ENCODE measurements around the gene CCND1. TPM values are rescaled to one million over a fixed set of nuclear protein-coding genes. Genes with fewer than 3 reads are reported as not detected.
A peak's percentile ranks its signal among the peaks of the same experiment; 100 is the strongest.

CCND1 gene
- total and polyA plus RNA-seq, 2 experiments from 2014 or later, result 80.2 to 81.9 TPM

- DNase-seq (ENCODE audit: low spot score), result no peak
- H4K20me1 ChIP-seq (ENCODE audit: insufficient read depth, poor library complexity, severe bottlenecking), result peaks cover 5% of the 10 kb centered on the region
- no peaks in the 10 kb centered on the region for H3K9me3 ChIP-seq (ENCODE audit: low read depth)
- H3K4me3 ChIP-seq, result no peak overlapping the region
- H3K36me3 ChIP-seq (replicated peaks; ENCODE audit: insufficient read depth, low read depth), result no peaks in the 10 kb centered on the region
- TF ChIP-seq EZH2 (IDR thresholded peaks at IDR 0.05; ENCODE audit: borderline replicate concordance), result no peak
- no peak for TF ChIP-seq EZH2phosphoT487 (IDR thresholded peaks at IDR 0.05; ENCODE audit: low read depth, severe bottlenecking, unreplicated experiment)
- no peak for TF ChIP-seq CTCF (IDR thresholded peaks at IDR 0.05; ENCODE audit: poor library complexity)
- no peak overlapping the region for H2AFZ ChIP-seq
- no peaks in the 10 kb centered on the region for H3K79me2 ChIP-seq
- H3K27ac ChIP-seq, result peak overlapping the region; percentile 49
- no peaks in the 10 kb centered on the region for H3K9me2 ChIP-seq (replicated peaks; ENCODE audit: insufficient read depth)
- peaks cover 16% of the 10 kb centered on the region for H3K4me1 ChIP-seq (ENCODE audit: insufficient read depth)
- 91% methylated on average over 37 of the region's 38 CpGs for WGBS (ENCODE audit: low lambda C conversion rate, missing lambda C conversion rate)
- no peak overlapping the region for H3K4me2 ChIP-seq
- no peaks in the 10 kb centered on the region for H3K27me3 ChIP-seq
These were observed 13.2 kb downstream of the CCND1 start for GRCh38 chr11:69654001-69654659.

GRCh38 chr11:69654660-69655478, 13.9 kb downstream of the CCND1 start:
- Histone ChIP-seq H3K4me1 (ENCODE audit: insufficient read depth) (peaks cover 16% of the 10 kb centered on the region), H3K9me2 (replicated peaks; ENCODE audit: insufficient read depth) (no peaks in the 10 kb centered on the region), H3K27me3 (no peaks in the 10 kb centered on the region), H3K27ac (peak overlapping the region; percentile 49), H2AFZ (no peak overlapping the region), H3K4me2 (peak overlapping the region; percentile 27), H3K9me3 (ENCODE audit: low read depth) (no peaks in the 10 kb centered on the region), H4K20me1 (ENCODE audit: insufficient read depth, poor library complexity, severe bottlenecking) (peaks cover 3% of the 10 kb centered on the region), H3K79me2 (no peaks in the 10 kb centered on the region), H3K4me3 (no peak overlapping the region), H3K36me3 (replicated peaks; ENCODE audit: insufficient read depth, low read depth) (no peaks in the 10 kb centered on the region)
- peak; percentile 65 for DNase-seq (ENCODE audit: low spot score)
- TF ChIP-seq CTCF (IDR thresholded peaks at IDR 0.05; ENCODE audit: poor library complexity), result no peak
- TF ChIP-seq EZH2 (IDR thresholded peaks at IDR 0.05; ENCODE audit: borderline replicate concordance), result no peak
- no peak for TF ChIP-seq EZH2phosphoT487 (IDR thresholded peaks at IDR 0.05; ENCODE audit: low read depth, severe bottlenecking, unreplicated experiment)
- WGBS (ENCODE audit: low lambda C conversion rate, missing lambda C conversion rate), result 60% methylated on average over 27 of the region's 27 CpGs

- H2AFZ ChIP-seq, result no peak overlapping the region
- H3K4me2 ChIP-seq, result no peak overlapping the region
- no peaks in the 10 kb centered on the region for H3K9me2 ChIP-seq (replicated peaks; ENCODE audit: insufficient read depth)
- peak overlapping the region; percentile 47 for H3K27ac ChIP-seq
- H3K36me3 ChIP-seq (replicated peaks; ENCODE audit: insufficient read depth, low read depth), result no peaks in the 10 kb centered on the region
- peaks cover 16% of the 10 kb centered on the region for H3K4me1 ChIP-seq (ENCODE audit: insufficient read depth)
- H3K4me3 ChIP-seq, result no peak overlapping the region
- WGBS (ENCODE audit: low lambda C conversion rate, missing lambda C conversion rate), result 91% methylated on average over 18 of the region's 19 CpGs
- H4K20me1 ChIP-seq (ENCODE audit: insufficient read depth, poor library complexity, severe bottlenecking), result no peaks in the 10 kb centered on the region
- no peaks in the 10 kb centered on the region for H3K27me3 ChIP-seq
- no peaks in the 10 kb centered on the region for H3K79me2 ChIP-seq
- H3K9me3 ChIP-seq (ENCODE audit: low read depth), result no peaks in the 10 kb centered on the region
- DNase-seq (ENCODE audit: low spot score), result no peak
- no peak for TF ChIP-seq EZH2phosphoT487 (IDR thresholded peaks at IDR 0.05; ENCODE audit: low read depth, severe bottlenecking, unreplicated experiment)
- TF ChIP-seq EZH2 (IDR thresholded peaks at IDR 0.05; ENCODE audit: borderline replicate concordance), result no peak
- no peak for TF ChIP-seq CTCF (IDR thresholded peaks at IDR 0.05; ENCODE audit: poor library complexity)
These were observed 14.8 kb downstream of the CCND1 start for GRCh38 chr11:69655479-69656428.

Data from hepatocyte (in vitro differentiated cells).